Calu3 (cell line): ENCODE measurements around the gene ASTN2. TPM values are rescaled to one million over a fixed set of nuclear protein-coding genes. Genes with fewer than 3 reads are reported as not detected.

ENCODE experiments used
- BruUV-seq: library from RNA; stranded (reverse); fragments of 400-500 nt; replicated peaks from 2 replicates; lab custom pipeline; 2021; lab: Mats Ljungman, UMichigan
- CTCF ChIA-PET: fragments of 300-600 bp; sonication (Branson Sonifier 250); formaldehyde crosslinking; loops from one replicate; lab custom pipeline; 2022; ENCODE audit warnings: antibody characterized with exemption; lab: Charles Lee
- DNase-seq: peaks from one replicate; pipeline ENCODE4 v3.0.0; 2022
- H3K27ac Mint-ChIP-seq: one replicate; pipeline ENCODE4 v1.8.0; 2022; ENCODE audit warnings: mixed read lengths; ENCODE audit not compliant: unreplicated experiment
- H3K27me3 Mint-ChIP-seq: one replicate; pipeline ENCODE4 v1.8.0; 2022; ENCODE audit warnings: mixed read lengths; ENCODE audit not compliant: unreplicated experiment
- H3K36me3 Mint-ChIP-seq: one replicate; pipeline ENCODE4 v1.8.0; 2022; ENCODE audit warnings: mild to moderate bottlenecking, moderate library complexity, mixed read lengths; ENCODE audit not compliant: insufficient read depth, unreplicated experiment
- H3K4me1 Mint-ChIP-seq: one replicate; pipeline ENCODE4 v1.8.0; 2022; ENCODE audit warnings: mild to moderate bottlenecking, low read depth, mixed read lengths; ENCODE audit not compliant: unreplicated experiment
- H3K4me3 Mint-ChIP-seq: one replicate; pipeline ENCODE4 v1.8.0; 2022; ENCODE audit warnings: mild to moderate bottlenecking, low read depth, moderate library complexity, mixed read lengths; ENCODE audit not compliant: unreplicated experiment
- H3K9me3 Mint-ChIP-seq: one replicate; pipeline ENCODE4 v1.8.0; 2022; ENCODE audit warnings: low read depth, mixed read lengths; ENCODE audit not compliant: unreplicated experiment
- intact Hi-C: fragments of 100-400 bp; cut with micrococcal nuclease; formaldehyde crosslinking; loops from one replicate; pipeline ENCODE4 v1.10.0; 2022; ENCODE audit not compliant: unreplicated experiment
- total RNA-seq: library from RNA; stranded (reverse); gene quantifications from 2 replicates; pipeline ENCODE4 v1.2.3, GENCODE V29; 2022
- TF ChIP-seq, protein P1 (sequence below): fragments of 200-600 bp; IDR thresholded peaks from one replicate; pipeline ENCODE4 v1.8.0; 2022; ENCODE audit warnings: antibody characterized with exemption; ENCODE audit not compliant: unreplicated experiment

ASTN2 gene
- total RNA-seq, 1 experiment from 2014 or later, result 1.7 TPM

DNA sequence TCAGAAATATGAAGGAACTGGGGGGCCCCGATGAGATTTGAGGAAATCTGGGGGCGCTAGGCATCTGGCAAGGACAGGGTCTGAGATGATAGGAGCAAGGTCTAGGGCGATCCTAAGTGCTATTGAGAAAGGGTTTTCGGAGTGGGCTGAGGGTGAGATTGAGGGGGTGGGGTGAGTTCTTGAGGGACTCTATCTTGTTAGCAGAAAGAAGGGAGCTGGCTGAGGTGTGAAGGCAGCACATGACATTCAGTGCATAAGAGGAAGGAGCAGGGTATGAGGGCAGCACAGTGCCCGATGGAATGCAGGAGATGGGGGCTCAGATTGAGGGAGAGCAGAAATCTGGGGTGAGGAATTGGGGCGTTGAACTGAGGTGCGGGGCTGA is 727.1 kb downstream of the ASTN2 start:
- H3K27ac Mint-ChIP-seq, result peak overlapping the region; percentile 35
- peaks cover 12% of the 10 kb centered on the region for H3K36me3 Mint-ChIP-seq
- CTCF ChIA-PET, result no interaction called here
- H3K9me3 Mint-ChIP-seq, result no peaks in the 10 kb centered on the region
- no peak for DNase-seq
- intact Hi-C loops, result no loop called here
- BruUV-seq, result no TSS peak
- peaks cover 12% of the 10 kb centered on the region for H3K4me1 Mint-ChIP-seq
- TF ChIP-seq, protein P1, sequence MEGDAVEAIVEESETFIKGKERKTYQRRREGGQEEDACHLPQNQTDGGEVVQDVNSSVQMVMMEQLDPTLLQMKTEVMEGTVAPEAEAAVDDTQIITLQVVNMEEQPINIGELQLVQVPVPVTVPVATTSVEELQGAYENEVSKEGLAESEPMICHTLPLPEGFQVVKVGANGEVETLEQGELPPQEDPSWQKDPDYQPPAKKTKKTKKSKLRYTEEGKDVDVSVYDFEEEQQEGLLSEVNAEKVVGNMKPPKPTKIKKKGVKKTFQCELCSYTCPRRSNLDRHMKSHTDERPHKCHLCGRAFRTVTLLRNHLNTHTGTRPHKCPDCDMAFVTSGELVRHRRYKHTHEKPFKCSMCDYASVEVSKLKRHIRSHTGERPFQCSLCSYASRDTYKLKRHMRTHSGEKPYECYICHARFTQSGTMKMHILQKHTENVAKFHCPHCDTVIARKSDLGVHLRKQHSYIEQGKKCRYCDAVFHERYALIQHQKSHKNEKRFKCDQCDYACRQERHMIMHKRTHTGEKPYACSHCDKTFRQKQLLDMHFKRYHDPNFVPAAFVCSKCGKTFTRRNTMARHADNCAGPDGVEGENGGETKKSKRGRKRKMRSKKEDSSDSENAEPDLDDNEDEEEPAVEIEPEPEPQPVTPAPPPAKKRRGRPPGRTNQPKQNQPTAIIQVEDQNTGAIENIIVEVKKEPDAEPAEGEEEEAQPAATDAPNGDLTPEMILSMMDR, result no peak
- H3K4me3 Mint-ChIP-seq, result peak overlapping the region; percentile 69
- peaks cover 16% of the 10 kb centered on the region for H3K27me3 Mint-ChIP-seq

GRCh38 chr9:116687074-116687753 is 727.6 kb downstream of the ASTN2 start, which contains the start of gene TRIM32:
TRIM32 (plus strand) TSS chr9:116687305; CDS start chr9:116697743, 10,438 bp downstream.
- peaks cover 12% of the 10 kb centered on the region for H3K4me1 Mint-ChIP-seq
- H3K36me3 Mint-ChIP-seq, result peaks cover 12% of the 10 kb centered on the region
- intact Hi-C loops, result no loop called here

DNA sequence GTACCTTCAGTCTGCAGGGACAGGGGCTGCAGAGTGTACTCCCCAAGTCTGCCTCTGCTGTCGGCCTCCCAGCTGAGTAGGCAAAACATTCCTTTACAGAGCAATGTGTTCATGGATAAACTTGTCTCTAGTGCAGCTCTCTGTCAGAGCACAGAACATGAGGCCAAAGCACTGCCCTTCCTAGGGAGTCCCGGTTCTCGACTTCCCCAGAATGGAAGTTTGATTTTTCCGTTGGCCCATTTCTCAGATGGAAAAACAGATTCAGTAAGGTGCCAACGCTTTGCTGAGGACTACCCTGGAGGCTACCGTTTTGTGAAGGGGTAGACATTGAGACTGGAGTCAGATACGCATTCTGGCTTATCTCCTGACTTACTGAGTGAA is 728.2 kb downstream of the ASTN2 start:
- CTCF ChIA-PET, result no interaction called here
- peaks cover 12% of the 10 kb centered on the region for H3K36me3 Mint-ChIP-seq
- DNase-seq, result no peak
- no peaks in the 10 kb centered on the region for H3K9me3 Mint-ChIP-seq
- BruUV-seq, result no TSS peak
- TF ChIP-seq, protein P1, result no peak
- peak overlapping the region; percentile 69 for H3K4me3 Mint-ChIP-seq
- intact Hi-C loops, result no loop called here
- peak overlapping the region; percentile 35 for H3K27ac Mint-ChIP-seq
- H3K27me3 Mint-ChIP-seq, result peaks cover 16% of the 10 kb centered on the region
- peaks cover 12% of the 10 kb centered on the region for H3K4me1 Mint-ChIP-seq

More at GRCh38 chr9:116687074-116687753, 727.6 kb downstream of the ASTN2 start, which contains the start of gene TRIM32:
- no TSS peak for BruUV-seq
- TF ChIP-seq, protein P1, result no peak
- CTCF ChIA-PET, result no interaction called here
- Mint-ChIP-seq H3K4me3 (peak within 1 kb of the TSS; percentile 69), H3K27ac (peak within 1 kb of the TSS; percentile 35), H3K9me3 (no peaks in the 10 kb centered on the region), H3K27me3 (peaks cover 16% of the 10 kb centered on the region)
- peak; percentile 81 for DNase-seq

DNA sequence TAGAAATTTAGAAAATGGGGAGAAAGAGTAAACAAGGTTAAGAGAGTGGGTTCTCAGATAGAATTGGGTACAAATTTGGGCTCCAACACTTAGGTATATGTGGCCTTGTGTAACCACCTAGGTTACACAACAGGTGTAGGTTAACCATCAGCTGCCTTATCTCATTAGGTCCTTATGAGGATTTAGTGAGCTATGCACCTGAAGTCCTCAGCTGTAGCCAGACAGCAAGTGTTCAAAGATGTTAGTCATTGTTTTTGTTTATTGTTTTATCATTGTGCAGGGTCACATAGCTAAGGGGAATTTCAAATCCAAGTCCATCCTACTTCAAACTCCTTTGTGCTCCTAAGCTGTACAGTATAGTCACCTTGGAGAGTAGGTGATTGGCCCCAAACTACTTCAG is 728.7 kb downstream of the ASTN2 start:
- DNase-seq, result no peak
- Mint-ChIP-seq H3K27ac (no peak overlapping the region), H3K4me1 (peaks cover 12% of the 10 kb centered on the region), H3K36me3 (peaks cover 12% of the 10 kb centered on the region), H3K4me3 (peak overlapping the region; percentile 69), H3K27me3 (peaks cover 16% of the 10 kb centered on the region), H3K9me3 (no peaks in the 10 kb centered on the region)
- TF ChIP-seq, protein P1, result no peak
- no TSS peak for BruUV-seq
- intact Hi-C loops, result no loop called here
- CTCF ChIA-PET, result no interaction called here
